ENCODE results near the gene CCDC71L.

CCDC71L gene

DNA sequence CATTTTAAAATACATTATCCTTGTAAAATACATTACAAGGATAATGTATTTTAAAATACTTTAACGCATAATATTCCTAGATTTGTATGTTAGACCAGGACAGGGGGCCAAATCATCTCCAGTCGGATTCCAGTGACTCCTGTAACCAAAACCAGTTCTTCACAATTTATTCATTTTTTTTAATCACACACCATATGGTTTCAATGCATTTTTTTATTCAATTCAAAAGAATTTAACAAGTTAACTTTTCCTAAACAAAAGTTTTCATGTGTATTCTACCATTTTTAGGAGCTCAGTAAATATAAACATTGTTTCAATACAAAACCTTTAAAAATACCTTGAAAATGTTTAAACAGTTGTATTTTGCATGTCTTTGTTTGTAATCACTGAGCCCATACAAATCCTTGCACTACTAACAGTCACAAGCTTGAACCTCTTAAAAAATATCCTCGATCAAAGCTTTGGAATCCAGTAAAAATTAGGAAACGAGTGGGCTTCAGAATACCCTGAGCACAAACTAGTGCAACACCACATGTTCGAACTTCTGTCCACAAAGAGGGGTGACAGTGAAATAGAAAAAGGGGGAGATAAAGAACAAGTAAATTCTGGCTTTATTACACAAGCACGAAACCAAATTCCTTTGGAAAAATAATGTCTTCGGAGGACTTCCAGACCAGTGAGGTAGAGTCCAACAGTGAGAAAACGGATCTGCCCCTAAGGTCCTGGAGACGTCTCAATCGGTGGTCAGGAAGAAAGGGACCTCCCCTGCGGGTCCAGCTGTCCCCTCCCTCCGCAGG lies 1.6 kb downstream of the CCDC71L start:
- in situ Hi-C loops (cut with MboI; ENCODE audit: low sequenced_read_pairs): no loop called here

DNA sequence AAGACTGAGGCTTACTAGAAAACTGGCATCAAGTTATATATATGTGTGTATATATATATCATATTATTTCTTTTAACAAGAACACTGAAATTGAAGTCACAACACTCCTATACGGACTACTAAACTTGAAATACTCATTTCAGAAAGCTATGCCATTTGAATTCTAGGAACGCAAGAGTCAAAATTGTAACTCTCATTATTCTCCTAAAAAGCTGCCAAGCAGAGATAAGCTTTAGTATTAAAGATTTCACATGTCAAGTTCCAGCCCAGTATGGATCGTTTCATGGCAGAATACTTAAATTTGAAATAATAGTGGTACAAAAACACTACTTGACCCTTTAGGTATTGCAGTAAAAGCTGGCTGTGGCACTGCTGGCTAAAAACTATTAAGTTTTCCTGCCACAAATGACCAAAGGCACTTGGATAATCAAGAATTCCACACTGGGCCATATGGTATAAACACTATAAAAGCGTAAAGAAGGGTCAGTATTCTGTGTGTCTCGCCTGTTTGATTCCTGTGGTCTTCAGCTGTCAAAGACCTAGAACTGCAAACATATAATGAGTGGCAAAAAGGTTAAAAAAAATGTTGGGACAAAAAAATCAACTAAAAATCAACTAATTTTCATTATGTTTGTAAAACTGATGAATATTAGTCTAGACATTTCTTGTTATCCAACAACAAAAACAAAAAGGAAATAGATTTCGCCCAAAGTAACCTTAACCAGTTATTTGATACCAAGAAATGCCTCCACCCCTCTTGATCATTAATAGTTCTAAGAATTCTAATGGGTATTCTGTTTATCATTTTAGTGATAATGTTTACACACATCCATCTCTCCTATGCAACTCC lies 2.4 kb downstream of the CCDC71L start:
- in situ Hi-C loops (cut with MboI; ENCODE audit: low sequenced_read_pairs): no loop called here

DNA sequence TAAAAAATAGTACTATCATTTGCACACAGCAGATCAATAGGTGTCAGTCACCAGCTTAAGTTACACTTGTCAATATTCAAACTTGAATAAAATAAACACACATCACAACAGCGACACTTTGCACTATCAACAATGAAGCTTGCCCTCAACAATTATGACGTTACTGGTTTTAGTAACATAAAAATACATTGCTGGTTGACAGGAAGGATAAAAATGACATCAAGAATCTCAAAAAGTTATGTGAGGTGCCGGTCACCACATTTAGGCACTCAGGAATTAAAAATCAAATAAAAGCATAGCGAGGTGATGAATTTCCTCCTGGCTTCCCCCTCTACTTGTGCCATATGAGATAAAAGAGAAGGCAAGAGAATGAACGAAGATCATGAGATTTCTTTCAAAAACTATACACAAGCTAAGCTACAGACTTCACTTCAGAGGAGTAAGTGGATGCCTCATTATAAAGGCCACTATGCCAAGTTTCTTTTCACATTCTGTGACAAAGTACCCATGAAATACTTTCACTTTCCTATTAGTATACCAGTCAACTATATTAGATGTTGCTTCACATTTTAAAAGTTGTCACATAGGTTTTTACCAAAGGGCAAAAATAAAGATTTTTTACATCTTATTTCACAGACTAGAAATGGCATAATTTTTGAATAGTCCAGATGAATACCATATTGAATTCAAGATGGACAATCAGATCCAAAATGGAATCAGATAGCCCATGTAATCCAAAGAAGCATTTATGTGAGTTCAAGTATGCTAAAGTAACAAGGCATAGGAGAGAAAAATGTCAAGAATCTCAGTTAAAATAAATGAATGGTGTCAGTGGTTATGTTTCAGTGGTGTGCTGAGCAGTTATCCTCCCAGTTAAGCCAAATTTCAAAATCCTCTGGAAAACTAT lies 3.6 kb downstream of the CCDC71L start:
- in situ Hi-C loops (cut with MboI; ENCODE audit: low sequenced_read_pairs): no loop called here

DNA sequence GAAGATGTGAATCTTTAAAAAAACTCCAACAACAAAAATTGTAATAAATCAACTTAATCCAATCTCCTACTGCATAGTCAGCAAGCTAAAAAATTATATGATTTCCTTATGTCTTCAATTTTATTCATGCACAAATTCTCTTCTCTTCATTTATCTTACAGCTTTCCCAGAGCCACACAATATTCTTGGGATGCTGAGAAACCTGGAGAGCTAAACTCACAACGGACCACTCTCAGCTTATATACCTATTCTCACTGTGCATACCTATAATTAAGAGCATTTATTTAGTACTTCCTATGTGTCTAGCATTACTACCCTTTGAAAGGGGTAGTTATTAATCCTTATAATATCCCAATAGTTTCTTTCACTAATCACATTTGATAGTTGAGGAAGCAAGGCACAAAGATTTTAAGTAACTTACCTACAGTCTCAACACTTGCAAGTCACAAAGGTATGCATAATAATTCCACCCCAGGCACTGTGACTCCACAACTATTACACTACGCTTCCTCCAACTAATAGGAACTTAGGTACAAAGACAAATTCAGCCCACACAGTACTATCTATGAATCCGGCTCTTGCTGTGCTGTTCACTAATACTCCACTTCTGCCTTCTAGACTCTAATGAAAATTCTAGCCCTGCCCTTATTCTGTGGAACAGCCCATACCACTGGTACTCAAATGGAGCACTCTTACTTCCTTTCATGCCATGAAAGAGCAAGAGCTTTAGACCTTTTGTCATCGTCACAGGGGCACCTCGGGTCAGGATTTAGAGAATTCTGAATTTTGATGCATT lies 5.1 kb downstream of the CCDC71L start:
- in situ Hi-C loops (cut with MboI; ENCODE audit: low sequenced_read_pairs): no loop called here

DNA sequence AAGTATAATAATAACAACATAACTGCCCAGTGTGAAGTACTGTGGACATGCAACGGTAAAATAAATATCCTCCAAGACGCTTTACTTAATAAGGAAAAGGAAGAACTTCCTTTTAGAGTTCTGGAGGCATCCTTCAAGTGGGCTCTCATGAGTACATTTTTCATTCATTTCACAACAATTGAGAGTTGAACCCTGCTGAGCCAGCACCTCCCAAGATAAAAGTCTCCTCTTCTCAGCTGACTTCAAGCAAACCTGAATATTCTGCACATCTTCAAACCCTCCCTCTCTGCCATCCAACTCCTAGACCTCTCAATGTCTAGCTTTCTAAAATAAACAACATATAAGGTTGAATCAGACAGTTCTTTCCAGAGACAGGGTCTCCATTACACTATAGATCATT lies 7.5 kb downstream of the CCDC71L start:
- in situ Hi-C loops (cut with MboI; ENCODE audit: low sequenced_read_pairs): no loop called here

DNA sequence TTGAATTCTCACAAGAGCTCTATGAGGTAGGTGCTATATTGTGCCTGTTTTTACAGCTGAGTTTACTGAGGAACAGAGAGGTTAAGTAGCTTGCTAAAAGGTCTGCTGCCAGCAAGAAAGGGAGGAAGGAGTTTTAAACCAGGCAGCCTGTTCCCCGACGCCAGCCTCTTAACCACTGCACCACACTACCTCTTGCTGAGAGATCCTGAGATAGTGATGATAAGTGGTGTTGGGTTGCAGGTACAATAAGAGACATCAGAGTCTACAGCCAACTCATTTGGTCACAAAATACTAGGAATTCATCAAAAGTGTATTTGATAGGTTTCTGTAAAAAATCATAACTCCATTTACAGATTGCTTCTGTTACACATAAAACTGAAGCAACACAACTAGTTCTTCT lies 8.0 kb downstream of the CCDC71L start:
- in situ Hi-C loops (cut with MboI; ENCODE audit: low sequenced_read_pairs): no loop called here

DNA sequence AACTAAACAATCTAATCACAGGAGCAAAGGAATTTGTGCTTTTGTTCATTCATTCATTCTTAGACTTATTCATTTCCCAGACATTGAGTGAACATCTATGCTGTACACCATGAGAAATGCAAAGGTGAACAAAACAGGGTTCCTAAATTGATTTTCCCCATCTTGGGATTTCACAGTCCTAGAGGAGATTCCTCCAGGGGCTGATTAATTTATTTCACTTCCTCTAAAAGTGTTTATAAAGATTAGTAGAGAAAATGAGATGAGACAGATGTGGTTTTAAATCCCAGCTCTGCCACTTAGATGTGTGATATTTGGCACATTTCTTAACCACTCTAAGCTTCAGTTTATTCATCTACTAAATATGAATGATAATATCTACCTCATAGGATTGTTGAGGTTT lies 8.9 kb downstream of the CCDC71L start:
- in situ Hi-C loops (cut with MboI; ENCODE audit: low sequenced_read_pairs): no loop called here

DNA sequence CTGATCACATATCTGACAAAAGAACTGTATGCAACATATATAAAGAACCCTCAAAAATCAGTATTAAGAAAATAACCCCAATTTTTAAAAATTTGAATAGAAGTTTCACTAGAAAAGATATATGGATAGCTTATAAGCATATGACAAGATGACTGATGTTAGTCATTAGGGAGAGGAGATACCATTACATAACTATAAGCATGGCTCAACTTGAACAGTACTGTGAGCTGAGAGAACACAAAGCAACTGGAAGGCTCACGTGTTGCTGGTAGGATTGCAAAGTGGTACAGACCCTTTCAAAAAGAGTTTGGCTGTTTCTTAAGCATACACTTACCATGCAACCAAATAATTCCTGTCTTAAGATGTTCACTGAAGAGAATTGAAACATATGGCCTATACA lies 14.7 kb downstream of the CCDC71L start:
- in situ Hi-C loops (cut with MboI; ENCODE audit: low sequenced_read_pairs): no loop called here

DNA sequence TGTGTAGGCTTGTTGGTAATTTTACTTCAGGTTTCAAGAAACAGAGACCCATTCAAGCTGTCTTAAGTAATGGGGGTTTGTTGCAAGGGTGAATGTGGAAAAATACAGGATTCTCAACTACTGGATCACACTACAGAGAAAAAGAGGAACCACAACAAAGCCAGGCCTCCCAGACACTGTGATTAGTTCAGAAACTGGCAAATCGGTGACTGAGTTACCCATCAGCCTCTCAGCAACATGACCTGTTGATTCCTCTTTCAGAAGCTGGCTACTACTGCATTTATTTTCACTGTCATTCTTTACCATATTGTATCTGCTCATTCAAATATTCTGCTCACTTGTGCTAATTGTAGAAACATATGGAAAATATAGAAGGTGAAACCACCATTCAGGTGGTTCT lies 16.0 kb downstream of the CCDC71L start:
- in situ Hi-C loops (cut with MboI; ENCODE audit: low sequenced_read_pairs): no loop called here

DNA sequence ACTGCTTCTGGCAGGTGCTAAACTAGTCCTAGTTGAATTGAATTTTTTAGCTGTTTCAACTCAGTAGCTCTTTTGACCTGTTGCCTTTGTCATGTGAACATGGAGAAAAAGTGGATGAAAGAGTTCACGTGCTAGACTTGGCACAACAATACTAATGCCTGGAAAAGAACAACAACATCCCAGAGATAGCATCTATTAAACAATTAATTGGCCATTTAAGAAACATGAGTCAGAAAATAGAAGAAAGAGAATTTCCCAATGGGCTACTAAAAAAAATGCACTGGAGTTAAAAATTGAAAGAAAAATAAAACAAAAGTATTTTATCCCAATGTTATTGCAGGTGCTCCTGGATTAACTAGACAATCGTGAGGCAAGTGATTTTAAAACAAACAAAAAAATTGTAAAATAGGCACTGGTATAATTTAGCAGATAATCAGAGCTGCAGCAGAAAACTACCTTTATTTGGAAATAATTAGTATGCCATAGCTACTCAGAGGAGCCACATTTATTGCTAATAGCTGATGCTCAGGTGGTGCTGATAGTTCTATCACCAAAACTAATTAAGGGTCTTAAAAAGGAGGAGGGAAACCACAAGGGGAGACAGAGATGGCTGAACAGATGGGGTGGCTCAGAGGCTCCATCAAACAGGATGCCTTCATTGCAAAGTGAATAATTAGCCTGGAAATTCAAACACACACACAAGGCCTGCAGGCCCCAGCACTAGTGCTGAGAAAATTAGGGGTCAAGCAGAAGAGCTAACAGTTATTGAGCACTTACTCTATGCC lies 17.6 kb downstream of the CCDC71L start:
- in situ Hi-C loops (cut with MboI; ENCODE audit: low sequenced_read_pairs): no loop called here

DNA sequence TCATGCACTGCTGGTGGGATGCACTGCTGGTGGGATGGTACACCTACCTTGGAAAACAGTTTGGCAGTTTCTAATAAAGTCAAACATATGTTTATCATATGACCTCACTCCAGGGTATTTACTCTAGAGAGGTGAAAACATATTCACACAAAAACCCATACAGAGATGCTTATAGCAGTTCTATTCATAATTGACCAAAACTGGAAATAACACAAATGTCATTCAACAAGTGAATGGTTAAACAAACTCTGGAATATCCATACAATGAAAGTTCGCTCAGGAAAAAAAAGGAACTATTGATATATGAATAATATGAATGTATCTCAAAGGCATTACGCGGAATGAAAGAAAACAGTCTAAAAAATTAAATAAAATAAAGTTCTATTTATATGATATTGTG lies 19.5 kb downstream of the CCDC71L start:
- in situ Hi-C loops (cut with MboI; ENCODE audit: low sequenced_read_pairs): no loop called here

DNA sequence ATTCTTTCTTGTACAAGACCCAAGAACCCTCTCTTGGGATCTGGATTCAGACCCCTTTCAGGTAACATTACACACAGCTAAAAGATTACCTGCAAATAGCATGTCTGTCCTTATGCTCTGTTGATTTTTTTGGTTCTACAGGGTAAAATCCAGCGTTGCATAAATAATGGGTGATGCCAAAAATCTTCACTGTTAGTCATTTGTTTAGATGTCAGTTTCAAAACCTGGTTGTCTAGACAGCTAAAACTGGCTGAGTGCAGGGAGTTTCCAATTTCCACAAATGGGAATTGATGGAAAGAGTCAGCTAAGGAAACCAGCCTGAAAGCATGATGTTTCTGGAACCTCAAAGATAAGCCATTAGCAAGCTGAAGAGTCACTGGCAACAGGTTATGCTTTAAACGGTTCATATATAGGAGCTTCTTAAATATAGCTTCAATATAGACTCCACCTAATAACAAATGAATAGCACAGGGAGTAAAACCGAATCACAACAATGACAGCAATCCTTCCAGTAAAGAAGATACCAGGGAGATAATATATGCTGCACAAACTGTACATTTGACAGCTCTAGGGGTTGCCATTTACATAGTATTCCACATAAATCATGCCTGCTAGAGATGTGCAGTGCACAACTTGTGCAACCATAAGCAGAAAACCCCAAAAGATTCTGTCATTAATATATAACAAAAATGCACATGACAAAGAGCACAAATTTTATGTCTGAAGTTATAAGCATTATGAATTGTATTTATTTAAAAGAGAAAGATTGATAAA lies 20.4 kb downstream of the CCDC71L start:
- in situ Hi-C loops (cut with MboI; ENCODE audit: low sequenced_read_pairs): no loop called here

DNA sequence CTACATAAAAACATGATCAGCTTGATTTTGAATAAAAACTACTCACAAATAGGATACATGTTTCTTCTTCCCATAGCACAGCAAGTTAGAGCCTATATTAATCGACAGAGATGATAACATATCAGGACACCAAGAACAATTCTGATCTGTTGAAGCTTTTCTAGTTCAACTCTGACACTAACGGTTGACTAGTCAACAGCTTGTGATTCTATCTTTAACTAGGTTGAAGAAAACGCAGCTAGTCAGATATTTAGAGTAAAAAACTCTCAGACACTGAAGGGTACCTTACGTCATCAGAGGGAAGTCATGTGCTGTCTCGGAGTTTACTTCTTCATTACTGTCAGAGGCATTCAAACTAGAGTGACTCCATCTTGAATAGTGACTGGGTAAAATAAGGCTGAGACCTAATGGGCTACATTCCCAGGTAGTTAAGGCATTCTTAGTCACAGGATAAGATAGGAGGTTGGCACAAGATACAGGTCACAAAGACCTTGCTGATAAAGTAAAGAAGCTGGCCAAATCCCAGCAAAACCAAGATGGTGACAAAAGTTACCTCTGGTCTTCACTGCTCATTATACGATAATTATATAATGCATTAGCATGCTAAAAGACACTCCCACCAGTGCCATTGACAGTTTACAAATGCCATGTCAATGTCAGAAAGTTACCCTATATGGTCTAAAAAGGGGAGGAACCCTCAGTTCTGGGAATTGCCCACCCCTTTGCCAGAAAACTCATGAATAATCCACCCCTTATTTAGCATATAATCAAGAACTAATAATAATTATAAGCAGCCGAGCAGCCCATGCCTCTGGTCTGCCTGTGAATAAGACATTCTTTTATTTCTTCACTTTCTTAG lies 21.3 kb downstream of the CCDC71L start:
- in situ Hi-C loops (cut with MboI; ENCODE audit: low sequenced_read_pairs): no loop called here

DNA sequence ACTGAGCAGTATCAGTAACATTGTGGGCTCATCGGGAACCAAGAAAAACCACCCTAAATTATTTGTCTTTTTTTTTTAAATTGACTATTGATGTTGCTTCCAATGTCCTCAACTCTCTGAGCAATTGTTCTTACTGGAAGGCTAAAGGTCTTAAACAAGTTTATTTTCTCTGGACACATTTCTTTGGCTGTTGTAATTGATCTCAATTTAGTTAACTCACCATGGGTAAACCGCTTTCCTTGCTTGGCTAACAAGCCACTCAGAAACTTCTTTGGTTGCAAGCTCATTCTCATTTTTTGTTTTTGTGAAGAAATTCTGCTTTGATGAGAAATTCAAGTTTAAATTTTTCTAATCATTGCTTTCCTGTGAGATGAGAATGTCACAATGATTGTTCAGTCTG lies 25.5 kb downstream of the CCDC71L start:
- in situ Hi-C loops (cut with MboI; ENCODE audit: low sequenced_read_pairs): no loop called here

DNA sequence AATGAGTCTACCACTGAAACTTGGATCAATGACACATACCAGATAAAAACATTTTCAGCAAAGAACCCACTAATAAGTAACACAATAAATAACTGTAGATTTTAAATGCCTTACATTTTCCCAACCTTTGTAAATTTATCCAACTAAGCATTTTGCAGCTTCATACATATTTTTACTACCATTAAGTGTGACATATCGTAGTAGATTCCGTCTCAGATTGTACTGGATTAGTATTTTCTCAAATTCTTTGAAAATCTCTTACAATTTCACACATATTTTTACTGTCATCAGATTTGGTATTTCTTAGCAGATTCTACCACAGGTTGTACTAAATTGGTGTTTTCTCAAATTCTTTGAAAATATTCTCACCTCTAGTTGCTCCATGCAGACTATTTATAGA lies 26.0 kb downstream of the CCDC71L start:
- in situ Hi-C loops (cut with MboI; ENCODE audit: low sequenced_read_pairs): no loop called here

DNA sequence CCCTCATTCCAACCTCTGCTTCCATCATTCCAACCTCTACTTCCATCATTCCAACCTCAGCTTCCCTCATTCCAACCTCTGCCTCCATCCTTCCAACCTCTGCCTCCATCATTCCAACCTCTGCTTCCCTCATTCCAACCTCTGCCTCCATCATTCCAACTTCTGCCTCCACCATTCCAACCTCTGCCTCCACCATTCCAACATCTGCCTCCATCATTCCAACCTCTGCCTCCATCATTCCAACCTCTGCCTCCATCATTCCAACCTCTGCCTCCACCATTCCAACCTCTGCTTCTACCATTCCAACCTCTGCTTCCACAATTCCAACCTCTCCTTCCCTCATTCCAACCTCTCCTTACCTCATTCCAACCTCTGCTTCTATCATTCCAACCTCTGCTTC lies 30.3 kb downstream of the CCDC71L start:
- in situ Hi-C loops (cut with MboI; ENCODE audit: low sequenced_read_pairs): no loop called here

DNA sequence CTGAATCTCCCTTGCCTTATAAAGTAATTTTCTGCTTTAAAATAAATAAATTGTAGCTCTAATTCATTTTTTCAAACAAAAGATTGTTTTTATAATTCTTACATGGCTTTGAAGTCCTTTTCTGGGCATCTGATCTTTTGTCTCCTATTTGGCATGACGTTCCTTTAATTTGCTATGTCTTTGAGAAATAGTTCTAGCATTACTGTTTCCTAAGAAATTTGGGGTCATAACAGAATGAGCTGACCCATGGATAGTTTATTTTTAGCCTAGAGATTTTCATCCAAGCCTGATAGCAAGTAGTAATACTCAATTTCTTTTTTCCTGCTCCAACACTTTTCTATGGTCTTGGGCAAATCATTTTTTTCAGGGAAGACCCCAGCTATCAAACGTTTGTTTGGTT lies 31.4 kb downstream of the CCDC71L start:
- in situ Hi-C loops (cut with MboI; ENCODE audit: low sequenced_read_pairs): no loop called here

Data from HL-60/S4 (cell line).